Measurements from ENCODE around the gene GAS2L2.

GAS2L2 gene

DNA sequence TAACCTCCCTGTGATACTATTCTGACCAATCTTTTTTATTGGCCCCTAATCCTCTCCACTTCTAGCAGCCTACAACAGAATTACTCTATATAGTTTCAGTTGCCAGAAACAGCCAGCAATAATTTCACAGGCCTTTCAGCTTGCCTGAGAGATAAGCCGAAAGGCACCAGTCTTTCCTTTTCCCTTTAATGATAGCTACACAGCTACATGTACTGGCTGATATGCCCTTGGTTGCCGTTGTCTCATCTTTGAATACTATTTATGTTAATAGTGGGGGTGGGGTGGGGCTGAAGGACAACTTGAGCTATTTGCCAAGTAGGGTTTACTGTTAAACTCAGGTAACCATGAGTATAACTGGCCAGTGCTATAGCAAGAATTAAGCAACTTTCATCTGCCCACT lies 57.4 kb downstream of the GAS2L2 start:
- TF ChIP-seq GATA1 (IDR thresholded peaks at IDR 0.05; ENCODE audit: low read depth, low read length): no peak
- TF ChIP-seq POLR2A (IDR thresholded peaks at IDR 0.05; ENCODE audit: low read length): no peak
- DNase-seq: peak; percentile 68 to 78

DNA sequence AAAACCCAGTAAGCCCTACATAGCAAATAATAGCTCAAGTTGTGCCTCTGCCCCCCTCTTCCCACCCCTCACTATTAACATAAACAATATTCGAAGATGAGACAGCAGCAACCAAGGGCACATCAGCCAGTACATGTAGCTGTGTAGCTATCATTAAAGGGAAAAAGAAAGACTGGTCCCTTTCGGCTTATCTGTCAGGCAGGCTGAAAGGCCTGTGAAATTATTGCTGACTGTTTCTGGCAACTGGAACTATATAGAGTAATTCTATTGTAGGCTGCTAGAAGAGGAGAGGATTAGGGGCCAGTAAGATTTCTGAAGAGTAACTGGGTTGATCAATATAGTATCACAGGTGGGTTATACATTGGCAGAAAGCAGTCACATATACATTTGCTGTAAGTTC lies 58.1 kb downstream of the GAS2L2 start:
- TF ChIP-seq GATA1 (IDR thresholded peaks at IDR 0.05; ENCODE audit: low read depth, low read length): no peak
- peak; percentile 44 to 45 for DNase-seq
